Glutamatergic neuron (in vitro differentiated cells): ENCODE measurements around the gene POLN. TPM values are rescaled to one million over a fixed set of nuclear protein-coding genes. Genes with fewer than 3 reads are reported as not detected.

Source experiments
- DNase-seq: peaks from one replicate; pipeline ENCODE4 v3.0.0; 2022
- H3K27ac Mint-ChIP-seq: one replicate; pipeline ENCODE4 v1.8.0; 2020; ENCODE audit warnings: mild to moderate bottlenecking, mixed read lengths, inconsistent platforms; ENCODE audit not compliant: unreplicated experiment
- H3K27me3 Mint-ChIP-seq: one replicate; pipeline ENCODE4 v1.8.0; 2020; ENCODE audit warnings: mild to moderate bottlenecking, moderate library complexity, mixed read lengths, inconsistent platforms; ENCODE audit not compliant: unreplicated experiment
- H3K36me3 Mint-ChIP-seq: one replicate; pipeline ENCODE4 v1.8.0; 2020; ENCODE audit warnings: mild to moderate bottlenecking, mixed read lengths, inconsistent platforms; ENCODE audit not compliant: unreplicated experiment
- H3K4me1 Mint-ChIP-seq: one replicate; pipeline ENCODE4 v1.8.0; 2020; ENCODE audit warnings: mild to moderate bottlenecking, low read depth, mixed read lengths, inconsistent platforms; ENCODE audit not compliant: unreplicated experiment
- H3K4me3 Mint-ChIP-seq: one replicate; pipeline ENCODE4 v1.8.0; 2020; ENCODE audit warnings: mild to moderate bottlenecking, mixed read lengths, inconsistent platforms; ENCODE audit not compliant: unreplicated experiment
- H3K9me3 Mint-ChIP-seq: one replicate; pipeline ENCODE4 v1.8.0; 2020; ENCODE audit warnings: mild to moderate bottlenecking, moderate library complexity, mixed read lengths, inconsistent platforms; ENCODE audit not compliant: unreplicated experiment
- CTCF ChIP-seq: fragments of 200-600 bp; sonication (generic); IDR thresholded peaks from one replicate; pipeline ENCODE4 v1.5.0; 2021; ENCODE audit not compliant: partially characterized antibody, unreplicated experiment
- total RNA-seq: library from RNA; stranded (reverse); fragmentation: NEBNext Ultra II Directional; extraction: Animal tissue kit (Norgen Biotek cat#: 25700); gene quantifications from one replicate; pipeline ENCODE4 v1.2.1, GENCODE V29; 2021; ENCODE audit not compliant: unreplicated experiment

Gene POLN
- total RNA-seq, 1 donor from 2014 or later = 6.8 TPM

- H3K27ac Mint-ChIP-seq = no peak overlapping the region
- peak overlapping the region; percentile 85 for H3K4me3 Mint-ChIP-seq
- no peak for TF ChIP-seq CTCF
- no peaks in the 10 kb centered on the region for H3K4me1 Mint-ChIP-seq
- DNase-seq = peak; percentile 60
- H3K27me3 Mint-ChIP-seq = peaks cover 12% of the 10 kb centered on the region
- H3K9me3 Mint-ChIP-seq = peaks cover 3% of the 10 kb centered on the region
- peaks cover 4% of the 10 kb centered on the region for H3K36me3 Mint-ChIP-seq
These were observed 199.5 kb downstream of the POLN start for GRCh38 chr4:2042204-2042946.

- H3K4me3 Mint-ChIP-seq = peak overlapping the region; percentile 83
- DNase-seq = peak; percentile 96
- peaks cover 4% of the 10 kb centered on the region for H3K36me3 Mint-ChIP-seq
- H3K4me1 Mint-ChIP-seq = no peaks in the 10 kb centered on the region
- no peak overlapping the region for H3K27ac Mint-ChIP-seq
- no peak for TF ChIP-seq CTCF
- peaks cover 12% of the 10 kb centered on the region for H3K27me3 Mint-ChIP-seq
- H3K9me3 Mint-ChIP-seq = peaks cover 3% of the 10 kb centered on the region
These were observed 200.4 kb downstream of the POLN start for GRCh38 chr4:2041239-2042130.

GRCh38 chr4:2040391-2041238 is 201.3 kb downstream of the POLN start:
- no peak for DNase-seq
- Mint-ChIP-seq H3K27ac (no peak overlapping the region), H3K9me3 (peaks cover 3% of the 10 kb centered on the region), H3K27me3 (peaks cover 12% of the 10 kb centered on the region), H3K36me3 (peaks cover 4% of the 10 kb centered on the region), H3K4me1 (no peaks in the 10 kb centered on the region), H3K4me3 (no peak overlapping the region)
- no peak for TF ChIP-seq CTCF

- no peak overlapping the region for H3K27ac Mint-ChIP-seq
- H3K27me3 Mint-ChIP-seq = peaks cover 13% of the 10 kb centered on the region
- no peak for TF ChIP-seq CTCF
- peaks cover 11% of the 10 kb centered on the region for H3K36me3 Mint-ChIP-seq
- peaks cover 3% of the 10 kb centered on the region for H3K9me3 Mint-ChIP-seq
- no peak overlapping the region for H3K4me3 Mint-ChIP-seq
- H3K4me1 Mint-ChIP-seq = no peaks in the 10 kb centered on the region
- no peak for DNase-seq
These were observed 205.1 kb downstream of the POLN start for GRCh38 chr4:2036866-2037265.
